22Rv1 (cell line): ENCODE data around the gene CPA5.

Experiments
- CTCF ChIP-seq: fragments of 450-650 bp; IDR thresholded peaks from 2 replicates; pipeline ENCODE4 v1.5.1; 2017; ENCODE audit warnings: mild to moderate bottlenecking
- ZFX ChIP-seq: fragments of 450-650 bp; IDR thresholded peaks from 2 replicates; pipeline ENCODE4 v1.6.1; 2017; ENCODE audit warnings: antibody characterized with exemption, borderline replicate concordance

GRCh38 chr7:130356121-130356875 is 11.7 kb downstream of the CPA5 start:
- no peak for TF ChIP-seq CTCF
- TF ChIP-seq ZFX = no peak
